ENCODE measurements around the gene DNAAF2. TPM values are rescaled to one million over a fixed set of nuclear protein-coding genes. Genes with fewer than 3 reads are reported as not detected.
"Not testable (repeated sequence)": the region's sequence is repeated elsewhere in the genome, so short reads cannot be mapped to it uniquely, and the experiment has no call there.

The DNAAF2 gene
- polyA plus RNA-seq, 1 of the 3 experiments (the other 2 are of a cell fraction), result 8.9 TPM

DNA sequence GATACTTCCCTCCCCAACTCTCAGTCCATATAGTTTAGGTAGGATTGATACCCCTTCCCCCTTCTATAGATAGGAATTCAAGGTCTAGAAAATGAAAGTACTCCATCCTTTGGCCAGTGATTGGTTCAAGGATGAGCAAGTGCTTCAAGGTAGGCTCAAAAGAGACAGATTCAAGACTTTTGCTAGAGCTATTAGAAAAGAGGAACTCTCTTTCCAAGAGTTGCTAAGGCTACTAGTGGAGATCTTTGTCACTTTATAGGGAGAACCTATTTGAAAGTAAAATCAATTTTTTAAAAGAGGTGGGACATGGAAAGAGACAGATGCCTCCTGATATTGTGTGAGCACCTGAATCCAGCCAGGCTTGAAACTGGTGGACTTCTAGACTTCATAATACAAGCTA lies 35.4 kb upstream of the DNAAF2 start (continued):
- TF ChIP-seq, protein P1, sequence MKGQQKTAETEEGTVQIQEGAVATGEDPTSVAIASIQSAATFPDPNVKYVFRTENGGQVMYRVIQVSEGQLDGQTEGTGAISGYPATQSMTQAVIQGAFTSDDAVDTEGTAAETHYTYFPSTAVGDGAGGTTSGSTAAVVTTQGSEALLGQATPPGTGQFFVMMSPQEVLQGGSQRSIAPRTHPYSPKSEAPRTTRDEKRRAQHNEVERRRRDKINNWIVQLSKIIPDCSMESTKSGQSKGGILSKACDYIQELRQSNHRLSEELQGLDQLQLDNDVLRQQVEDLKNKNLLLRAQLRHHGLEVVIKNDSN (IDR thresholded peaks at IDR 0.05; ENCODE audit: borderline replicate concordance, low read depth), result no peak

DNA sequence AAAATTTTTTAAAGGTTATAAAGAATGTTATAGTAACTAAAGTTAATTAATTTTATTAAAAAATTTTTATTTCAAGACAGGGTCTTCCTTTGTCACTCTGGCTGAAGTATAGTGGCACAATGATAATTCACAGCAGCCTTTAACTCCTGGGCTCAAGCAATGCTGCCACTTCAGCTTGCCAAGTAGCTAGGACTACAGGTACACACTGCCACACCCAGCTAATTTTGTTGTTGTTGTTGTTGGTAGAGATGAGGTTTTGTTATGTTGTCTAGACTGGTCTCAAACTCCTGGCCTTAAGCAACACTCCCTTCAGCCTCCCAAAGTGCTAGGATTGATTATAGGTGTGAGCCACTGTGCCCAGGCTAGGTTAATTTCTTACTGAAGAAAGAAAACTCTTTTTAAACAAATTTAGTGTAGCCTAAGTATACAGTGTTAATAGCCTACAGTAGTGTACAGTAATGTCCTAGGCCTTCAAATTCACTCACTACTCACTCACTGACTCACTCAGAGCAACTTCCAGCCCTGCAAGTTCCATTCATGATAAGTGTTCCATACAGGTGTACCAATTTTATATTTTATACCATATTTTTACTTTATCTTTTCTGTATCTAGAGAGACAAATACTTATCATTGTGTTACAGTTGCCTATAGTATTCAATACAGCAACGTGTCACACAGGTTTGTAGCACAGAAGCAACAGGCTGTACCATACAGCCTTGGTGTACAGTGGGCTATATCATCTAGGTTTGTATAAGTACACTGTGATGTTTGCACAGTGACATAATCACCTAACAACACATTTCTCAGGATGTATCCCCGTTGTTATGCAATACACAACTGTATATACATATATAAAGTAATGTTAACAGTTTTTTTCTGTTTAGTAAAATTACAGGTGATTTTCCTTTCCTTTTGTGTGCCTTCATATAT lies 24.7 kb upstream of the DNAAF2 start:
- Histone ChIP-seq H4K20me1 (ENCODE audit: insufficient read depth) (no peaks in the 10 kb centered on the region), H2AFZ (ENCODE audit: low read depth) (no peak overlapping the region), H3K9ac (no peak overlapping the region), H3K79me2 (ENCODE audit: insufficient read depth) (no peaks in the 10 kb centered on the region), H3K27me3 (ENCODE audit: insufficient read depth) (no peaks in the 10 kb centered on the region), H3K9me2 (no peaks in the 10 kb centered on the region), H3K4me1 (ENCODE audit: control insufficient read depth in 1 of 2, insufficient read depth in 2 of 2, low read depth in 1 of 2, low read length in 1 of 2) (no peaks in the 10 kb centered on the region), H3K27ac (ENCODE audit: low read depth in 2 of 2, low read length in 1 of 2) (no peak overlapping the region), H3K9me3 (no peaks in the 10 kb centered on the region), H3K36me3 (replicated peaks in 1 of 2; ENCODE audit: control insufficient read depth in 1 of 2, insufficient read depth in 2 of 2, low read length in 1 of 2) (peaks cover 4 to 21% of the 10 kb centered on the region in 2 experiments), H3F3A (replicated peaks; ENCODE audit: insufficient read depth) (peaks cover 3% of the 10 kb centered on the region), H3K4me3 (ENCODE audit: low read depth in 2 of 2, low read length in 1 of 2) (no peak overlapping the region), H3K4me2 (no peak overlapping the region)
- no peak for TF ChIP-seq RXRA (IDR thresholded peaks at IDR 0.05; ENCODE audit: borderline replicate concordance, low read depth)
- TF ChIP-seq YY1 (IDR thresholded peaks at IDR 0.05; ENCODE audit: low read depth), result no peak
- no peak for TF ChIP-seq MXI1 (IDR thresholded peaks at IDR 0.05; ENCODE audit: low read depth, low read length)
- TF ChIP-seq MEF2A (IDR thresholded peaks at IDR 0.05; ENCODE audit: borderline replicate concordance, low read depth), result no peak
- no peak for TF ChIP-seq NRF1 (IDR thresholded peaks at IDR 0.05; ENCODE audit: low read depth, low read length)
- TF ChIP-seq, protein P2, sequence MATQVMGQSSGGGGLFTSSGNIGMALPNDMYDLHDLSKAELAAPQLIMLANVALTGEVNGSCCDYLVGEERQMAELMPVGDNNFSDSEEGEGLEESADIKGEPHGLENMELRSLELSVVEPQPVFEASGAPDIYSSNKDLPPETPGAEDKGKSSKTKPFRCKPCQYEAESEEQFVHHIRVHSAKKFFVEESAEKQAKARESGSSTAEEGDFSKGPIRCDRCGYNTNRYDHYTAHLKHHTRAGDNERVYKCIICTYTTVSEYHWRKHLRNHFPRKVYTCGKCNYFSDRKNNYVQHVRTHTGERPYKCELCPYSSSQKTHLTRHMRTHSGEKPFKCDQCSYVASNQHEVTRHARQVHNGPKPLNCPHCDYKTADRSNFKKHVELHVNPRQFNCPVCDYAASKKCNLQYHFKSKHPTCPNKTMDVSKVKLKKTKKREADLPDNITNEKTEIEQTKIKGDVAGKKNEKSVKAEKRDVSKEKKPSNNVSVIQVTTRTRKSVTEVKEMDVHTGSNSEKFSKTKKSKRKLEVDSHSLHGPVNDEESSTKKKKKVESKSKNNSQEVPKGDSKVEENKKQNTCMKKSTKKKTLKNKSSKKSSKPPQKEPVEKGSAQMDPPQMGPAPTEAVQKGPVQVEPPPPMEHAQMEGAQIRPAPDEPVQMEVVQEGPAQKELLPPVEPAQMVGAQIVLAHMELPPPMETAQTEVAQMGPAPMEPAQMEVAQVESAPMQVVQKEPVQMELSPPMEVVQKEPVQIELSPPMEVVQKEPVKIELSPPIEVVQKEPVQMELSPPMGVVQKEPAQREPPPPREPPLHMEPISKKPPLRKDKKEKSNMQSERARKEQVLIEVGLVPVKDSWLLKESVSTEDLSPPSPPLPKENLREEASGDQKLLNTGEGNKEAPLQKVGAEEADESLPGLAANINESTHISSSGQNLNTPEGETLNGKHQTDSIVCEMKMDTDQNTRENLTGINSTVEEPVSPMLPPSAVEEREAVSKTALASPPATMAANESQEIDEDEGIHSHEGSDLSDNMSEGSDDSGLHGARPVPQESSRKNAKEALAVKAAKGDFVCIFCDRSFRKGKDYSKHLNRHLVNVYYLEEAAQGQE (IDR thresholded peaks at IDR 0.05; ENCODE audit: low read depth, low read length), result no peak
- TF ChIP-seq RCOR1 (IDR thresholded peaks at IDR 0.05; ENCODE audit: low read length), result no peak
- TF ChIP-seq TEAD4 (IDR thresholded peaks at IDR 0.05; ENCODE audit: borderline replicate concordance, insufficient read depth), result no peak
- no peak for TF ChIP-seq FOXJ3 (CRISPR knock-in tag; IDR thresholded peaks at IDR 0.05)
- no peak for TF ChIP-seq RAD21 (IDR thresholded peaks at IDR 0.05; ENCODE audit: low read length)
- 73% methylated on average over 2 of the region's 2 CpGs for WGBS (ENCODE audit: low lambda C conversion rate)
- CTCF ChIA-PET, result interaction anchor here (1.5 kb wide), 1 partner anchor 18 kb away, joined by 3 read pairs; no protein-coding TSS in a partner anchor
- POLR2A ChIA-PET, result no interaction called here
- no peak for DNase-seq

DNA sequence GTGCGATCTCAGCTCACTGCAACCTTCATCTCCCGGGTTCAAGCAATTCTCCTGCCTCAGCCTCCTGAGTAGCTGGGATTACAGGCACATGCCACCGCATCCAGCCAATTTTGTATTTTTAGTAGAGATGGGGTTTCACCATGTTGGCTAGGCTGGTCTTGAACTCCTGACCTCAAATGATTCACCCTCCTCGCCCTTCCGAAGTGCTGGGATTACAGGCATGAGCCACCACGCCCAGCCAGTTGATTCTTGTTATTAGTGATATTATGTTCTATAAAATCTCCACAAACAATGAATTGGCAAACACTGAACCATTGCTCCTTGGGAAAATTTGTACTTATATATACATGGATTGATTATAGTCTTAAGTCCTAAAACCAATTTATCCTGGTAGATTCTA lies 22.5 kb upstream of the DNAAF2 start:
- POLR2A ChIA-PET, H3K9me3 ChIP-seq: not testable (repeated sequence)
- 92% methylated on average over 6 of the region's 6 CpGs for WGBS (ENCODE audit: low lambda C conversion rate)

More for the DNA sequence above, 22.5 kb upstream of the DNAAF2 start:
- H3K27ac ChIP-seq (ENCODE audit: low read depth in 2 of 2, low read length in 1 of 2); H3F3A ChIP-seq (replicated peaks; ENCODE audit: insufficient read depth); H3K4me1 ChIP-seq (ENCODE audit: control insufficient read depth in 1 of 2, insufficient read depth in 2 of 2, low read depth in 1 of 2, low read length in 1 of 2); H3K27me3 ChIP-seq (ENCODE audit: insufficient read depth); H3K4me2 ChIP-seq; H3K4me3 ChIP-seq (ENCODE audit: low read depth in 2 of 2, low read length in 1 of 2); H4K20me1 ChIP-seq (ENCODE audit: insufficient read depth); H3K9me2 ChIP-seq; H3K79me2 ChIP-seq (ENCODE audit: insufficient read depth); DNase-seq; H2AFZ ChIP-seq (ENCODE audit: low read depth); H3K9ac ChIP-seq: not testable (repeated sequence)
- CTCF ChIA-PET, result interaction anchor here (1.1 kb wide), 1 partner anchor 24 kb away, joined by 3 read pairs; no protein-coding TSS in a partner anchor
- H3K36me3 ChIP-seq (replicated peaks in 1 of 2; ENCODE audit: control insufficient read depth in 1 of 2, insufficient read depth in 2 of 2, low read length in 1 of 2), result peaks cover 3 to 13% of the 10 kb centered on the region in 2 experiments
